ENCODE data around the gene OPCML. TPM values are rescaled to one million over a fixed set of nuclear protein-coding genes. Genes with fewer than 3 reads are reported as not detected.

Gene OPCML
- polyA plus RNA-seq, 10 donors, result 0.84 to 2.8 (median 1.8) TPM

GRCh38 chr11:132681971-132682370, 850.3 kb downstream of the OPCML start:
- no peak for DNase-seq

GRCh38 chr11:132680584-132680983, 851.7 kb downstream of the OPCML start:
- DNase-seq, result no peak

- DNase-seq, result peak in 2 of 3 donors; percentile 8 to 25
Observed at GRCh38 chr11:132674151-132674550, 858.1 kb downstream of the OPCML start.

GRCh38 chr11:132671851-132672370, 860.4 kb downstream of the OPCML start:
- peak in 1 of 3 donors; percentile 15 for DNase-seq

GRCh38 chr11:132670921-132671675, 861.2 kb downstream of the OPCML start:
- DNase-seq, result no peak

- DNase-seq, result no peak
Observed at GRCh38 chr11:132669949-132670348, 862.4 kb downstream of the OPCML start.

- no peak for DNase-seq
Observed at GRCh38 chr11:132665205-132665604, 867.1 kb downstream of the OPCML start.

GRCh38 chr11:132658696-132659095, 873.6 kb downstream of the OPCML start:
- no peak for DNase-seq

- DNase-seq, result no peak
Observed at GRCh38 chr11:132658004-132658403, 874.3 kb downstream of the OPCML start.

GRCh38 chr11:132655187-132655855, 877.0 kb downstream of the OPCML start:
- peak in 1 of 3 donors; percentile 18 for DNase-seq

- no peak for DNase-seq
Observed at GRCh38 chr11:132653237-132653636, 879.1 kb downstream of the OPCML start.

- DNase-seq, result no peak
Observed at GRCh38 chr11:132650969-132651720, 881.2 kb downstream of the OPCML start.

- DNase-seq, result no peak
Observed at GRCh38 chr11:132649277-132649676, 883.0 kb downstream of the OPCML start.

GRCh38 chr11:132648851-132649250, 883.5 kb downstream of the OPCML start:
- DNase-seq, result peak in 1 of 3 donors; percentile 17

- DNase-seq, result no peak
Observed at GRCh38 chr11:132646890-132647289, 885.4 kb downstream of the OPCML start.

- DNase-seq, result no peak
Observed at GRCh38 chr11:132644520-132645239, 887.6 kb downstream of the OPCML start.

GRCh38 chr11:132643239-132643638, 889.1 kb downstream of the OPCML start:
- no peak for DNase-seq

GRCh38 chr11:132640952-132641351, 891.3 kb downstream of the OPCML start:
- no peak for DNase-seq

- DNase-seq, result no peak
Observed at GRCh38 chr11:132639986-132640385, 892.3 kb downstream of the OPCML start.

GRCh38 chr11:132639403-132639802, 892.9 kb downstream of the OPCML start:
- DNase-seq, result no peak

- no peak for DNase-seq
Observed at GRCh38 chr11:132638423-132638822, 893.9 kb downstream of the OPCML start.

- no peak for DNase-seq
Observed at GRCh38 chr11:132636523-132636922, 895.8 kb downstream of the OPCML start.
